HG03135 (cell line): ENCODE results near the gene COL10A1.

Source experiments
- ATAC-seq: cut with Tn5 transposase; IDR thresholded peaks from one replicate; pipeline ENCODE4 v1.9.1; 2021; ENCODE audit warnings: mild to moderate bottlenecking, moderate library complexity; ENCODE audit not compliant: unreplicated experiment

COL10A1 gene

DNA sequence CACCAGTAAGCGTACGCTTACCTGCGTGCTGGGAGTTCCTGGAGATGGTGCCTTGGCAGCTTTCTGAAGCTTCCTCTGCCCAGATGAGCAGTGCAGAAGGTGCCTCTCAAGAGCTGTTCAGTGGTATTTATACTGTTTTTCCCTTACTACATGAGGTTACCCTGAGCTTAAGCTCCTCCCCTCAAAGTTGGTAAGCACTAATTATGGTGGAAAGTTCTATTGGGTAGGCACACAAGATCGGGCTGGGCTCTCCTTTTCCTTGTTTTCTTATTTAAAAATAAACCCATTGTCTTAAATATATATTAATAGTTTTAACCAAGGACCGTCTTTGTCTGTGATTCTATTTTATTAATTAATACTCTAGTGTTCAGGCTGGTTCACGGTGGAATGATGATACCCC is at the start of gene COL10A1:
Gene COL10A1, minus strand, starts transcription at position 101 of the 400 bp plus-strand sequence. CDS start 640 bp downstream, outside the sequence.
- ATAC-seq: no peak

GRCh38 chr6:116175344-116175743 is 49.4 kb upstream of the COL10A1 start:
- ATAC-seq: no peak

GRCh38 chr6:116173928-116174327 is 48.0 kb upstream of the COL10A1 start:
- no peak for ATAC-seq

DNA sequence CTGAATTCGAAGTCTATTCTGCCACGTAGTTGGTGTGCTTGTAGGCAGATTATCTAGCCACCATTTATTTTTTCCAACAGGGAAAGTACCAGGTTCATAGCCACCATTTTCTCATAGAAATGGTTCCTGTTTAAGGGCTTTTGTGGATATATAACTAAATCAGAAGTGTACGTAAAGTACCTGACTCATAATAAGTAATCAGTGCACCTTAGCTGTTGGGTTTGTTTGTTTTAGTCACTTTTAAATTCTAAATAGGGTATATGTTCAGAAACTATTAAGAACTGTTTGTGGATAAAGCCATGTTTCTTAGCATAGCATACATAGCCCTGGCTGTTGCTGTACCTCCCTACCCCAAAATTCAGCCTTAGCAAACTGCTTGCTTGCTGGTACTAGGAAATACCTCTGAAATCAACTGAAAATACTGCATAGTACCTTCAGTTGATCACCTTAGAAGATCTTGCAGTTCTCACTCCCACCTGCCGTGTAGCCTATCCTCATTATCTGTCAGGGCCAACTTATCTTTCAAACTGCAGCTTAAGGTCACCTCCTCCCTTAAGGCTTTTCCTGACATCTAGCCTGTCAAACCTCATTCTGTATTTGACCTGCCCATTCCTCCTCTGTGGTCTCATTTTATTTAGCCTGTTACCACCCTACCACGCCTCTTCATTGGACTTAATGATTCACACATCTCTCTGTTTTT is 44.6 kb upstream of the COL10A1 start:
- ATAC-seq: no peak

DNA sequence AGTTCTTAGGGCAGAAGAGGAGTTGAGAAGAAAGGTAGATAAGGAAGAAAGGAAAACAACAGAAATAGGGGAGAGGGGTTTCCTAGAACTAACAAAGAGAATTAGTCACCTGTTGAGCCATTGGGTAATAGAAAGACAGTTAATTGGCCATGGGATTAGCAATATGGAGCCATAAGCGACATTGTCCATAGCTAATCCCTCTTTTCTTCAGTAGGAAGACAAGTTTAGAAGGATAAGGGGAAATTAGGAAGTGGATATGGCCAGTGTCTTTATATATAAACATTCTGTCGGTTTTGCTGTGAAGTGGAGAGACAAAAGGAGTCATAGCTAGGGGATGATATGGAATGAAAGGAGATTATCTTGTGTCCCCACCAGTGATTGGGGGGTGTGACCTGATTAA is 43.9 kb upstream of the COL10A1 start:
- no peak for ATAC-seq

GRCh38 chr6:116168148-116168547 is 42.2 kb upstream of the COL10A1 start:
- no peak for ATAC-seq

- ATAC-seq: no peak
These were observed 40.4 kb upstream of the COL10A1 start for GRCh38 chr6:116166369-116166768.

GRCh38 chr6:116165596-116165995 is 39.7 kb upstream of the COL10A1 start:
- ATAC-seq: no peak

- no peak for ATAC-seq
These were observed 34.0 kb upstream of the COL10A1 start for GRCh38 chr6:116159782-116160524.

- ATAC-seq: no peak
These were observed 32.7 kb upstream of the COL10A1 start for GRCh38 chr6:116158641-116159040.

DNA sequence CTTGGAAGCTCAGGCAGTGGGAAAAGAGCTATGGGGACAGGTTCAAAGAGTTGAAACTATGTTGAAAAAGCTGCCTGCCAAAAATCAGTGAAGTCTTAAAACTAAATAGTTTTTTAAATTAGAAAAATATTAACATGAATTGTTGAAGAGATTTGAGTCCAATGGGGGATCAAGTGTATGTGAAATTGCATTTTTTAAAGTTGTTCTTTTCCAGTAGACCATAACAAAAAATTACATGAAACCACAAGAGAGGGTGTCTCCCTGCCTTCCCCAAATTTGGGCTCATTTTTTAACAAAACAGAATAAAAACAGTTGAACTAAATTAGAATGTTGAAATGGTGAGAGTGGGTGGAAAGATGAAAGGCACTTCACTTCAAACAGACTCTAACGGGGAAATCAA is 31.5 kb upstream of the COL10A1 start:
- ATAC-seq: no peak

DNA sequence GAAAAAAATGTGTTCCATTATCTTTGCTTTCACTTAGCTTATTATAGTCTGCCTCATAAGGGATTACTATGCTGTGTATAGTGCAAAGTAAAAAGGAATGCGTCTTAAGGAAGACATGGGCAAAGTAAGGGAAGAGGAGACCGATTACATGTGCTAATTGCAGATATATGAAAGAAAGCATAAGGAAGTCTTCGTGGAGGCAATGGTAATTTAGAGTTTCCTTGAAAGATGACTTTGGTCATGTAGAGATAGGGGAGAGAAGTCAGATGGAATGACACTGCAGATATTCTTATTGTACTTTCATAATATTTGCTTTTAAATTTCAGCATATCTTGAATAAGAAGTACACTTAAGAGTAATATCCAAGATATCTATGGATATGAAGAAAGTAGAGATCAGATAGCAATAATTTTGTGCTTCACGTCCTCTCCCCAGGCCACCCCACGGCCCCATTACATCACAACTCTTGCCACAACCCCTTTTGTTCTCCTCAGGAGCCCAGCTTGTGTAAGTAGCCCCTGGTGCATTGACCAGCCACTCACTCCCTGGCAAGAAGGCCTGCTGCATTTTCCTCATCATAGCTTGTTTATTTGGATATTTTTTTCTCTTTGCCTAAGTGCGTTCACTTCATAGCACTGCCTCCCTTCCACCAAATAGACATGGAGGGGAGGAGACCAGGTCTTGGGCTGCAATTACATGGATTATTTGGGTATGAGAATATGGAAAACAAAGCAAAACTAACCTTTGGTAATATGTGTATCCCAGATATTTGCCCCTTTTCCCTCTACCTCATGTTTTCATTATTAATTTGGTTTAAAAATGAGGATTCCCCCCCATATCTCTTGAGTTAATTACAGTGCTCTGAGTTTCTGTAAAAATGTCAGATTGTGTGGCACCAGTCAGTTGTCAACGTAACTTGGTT is 30.7 kb upstream of the COL10A1 start:
- ATAC-seq: no peak

- ATAC-seq: no peak
These were observed 29.0 kb upstream of the COL10A1 start for GRCh38 chr6:116154887-116155286.

- ATAC-seq: no peak
These were observed 26.7 kb upstream of the COL10A1 start for GRCh38 chr6:116152620-116153019.

DNA sequence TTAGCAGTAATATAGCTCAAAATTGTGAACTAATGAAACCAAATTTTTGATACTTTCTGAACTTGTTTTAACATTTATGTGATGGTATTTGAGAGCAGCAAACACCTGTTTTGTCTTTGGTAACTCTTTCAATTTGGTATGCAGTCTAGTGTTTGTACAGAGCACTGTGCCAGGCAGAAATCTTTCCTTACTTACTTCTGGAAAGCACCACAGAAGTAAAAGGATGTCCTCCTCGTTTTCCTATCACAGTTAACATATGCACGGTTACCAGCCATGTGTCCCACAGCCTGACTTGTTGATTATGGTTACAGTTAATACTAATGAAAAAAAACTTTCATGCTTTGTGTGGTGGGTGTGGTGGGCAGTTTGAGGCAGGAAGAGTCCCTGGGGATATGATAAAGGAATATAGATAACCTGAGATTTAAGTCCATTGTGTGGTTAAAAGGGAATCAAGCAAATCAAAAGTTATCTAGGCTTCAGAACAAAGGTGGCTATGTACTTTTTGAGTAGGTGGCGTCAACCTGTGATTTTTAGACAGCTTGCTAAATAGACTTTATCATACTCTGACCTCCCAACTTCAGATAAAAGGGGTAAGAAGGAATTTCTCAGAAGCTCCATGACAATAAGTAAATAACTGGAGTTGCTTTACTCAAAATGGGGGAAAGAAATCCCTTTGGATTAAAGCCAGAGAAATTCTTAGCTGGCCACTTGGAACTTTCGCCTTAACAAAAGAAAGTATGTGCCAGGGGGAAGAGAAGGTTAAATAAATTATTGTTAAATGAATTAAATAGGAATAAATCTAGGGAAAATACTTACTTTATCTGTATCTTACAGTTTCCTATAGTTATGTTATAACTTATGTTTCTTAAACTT is 20.1 kb upstream of the COL10A1 start:
- ATAC-seq: no peak

DNA sequence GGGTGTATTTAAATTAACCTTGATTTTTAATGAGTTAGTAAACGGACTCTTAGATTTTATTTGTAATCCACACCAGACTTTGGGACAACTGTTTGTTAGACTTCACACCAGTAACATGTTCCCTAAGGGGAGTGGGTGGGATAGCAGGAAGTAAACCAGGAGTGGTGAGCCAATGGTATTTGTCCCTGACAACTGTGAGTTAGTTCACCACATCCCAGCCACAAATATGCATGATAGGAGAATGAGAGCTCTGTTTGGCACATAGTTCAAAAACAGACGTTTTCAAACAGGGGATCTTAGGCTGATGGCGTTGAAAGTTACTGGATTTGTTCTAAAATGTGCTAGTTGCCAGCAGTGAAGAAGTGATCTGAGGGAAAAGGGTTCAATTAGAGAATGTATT is 18.7 kb upstream of the COL10A1 start:
- ATAC-seq: no peak

GRCh38 chr6:116139917-116140316 is 14.0 kb upstream of the COL10A1 start:
- ATAC-seq: no peak

DNA sequence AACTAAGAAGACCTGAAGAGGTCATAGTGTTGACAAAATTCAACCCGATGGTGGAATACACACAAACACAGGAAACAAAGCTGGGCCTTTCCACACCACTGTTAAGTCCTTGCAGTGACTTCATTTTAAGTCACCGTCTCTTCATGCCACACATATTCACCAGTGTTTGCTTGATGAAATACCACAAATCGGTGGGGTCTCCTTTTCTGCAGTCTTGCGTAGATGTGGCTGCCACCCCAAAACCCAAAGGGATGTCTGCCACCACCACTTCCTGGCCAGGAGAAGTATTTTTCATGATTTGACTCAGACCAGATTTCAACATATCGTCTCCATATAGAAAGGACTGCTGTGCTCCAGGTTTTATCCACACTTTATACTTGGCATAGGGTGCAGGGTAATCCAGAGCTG is 11.0 kb upstream of the COL10A1 start:
- ATAC-seq: no peak

DNA sequence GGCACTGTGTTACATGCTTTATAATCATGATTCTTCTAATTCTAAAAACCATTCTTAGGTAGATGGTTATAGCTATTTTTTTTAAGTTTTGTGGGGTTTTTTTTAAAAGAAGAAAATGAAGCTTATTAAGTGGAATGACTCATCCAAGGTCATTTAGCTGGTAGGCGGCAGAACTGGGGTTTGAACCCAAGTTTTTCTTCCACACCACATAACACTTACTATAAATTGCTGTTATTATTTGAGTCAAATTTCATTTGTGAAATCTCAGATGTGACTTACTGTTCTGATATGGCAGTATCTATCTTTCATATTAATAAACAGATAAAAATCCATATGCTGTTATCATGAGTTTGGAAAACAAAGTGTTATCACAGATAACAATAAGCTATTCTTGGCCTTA is 10.4 kb upstream of the COL10A1 start:
- no peak for ATAC-seq

- ATAC-seq: no peak
These were observed 7.5 kb upstream of the COL10A1 start for GRCh38 chr6:116133453-116133852.
